GM21526 (cell line): ENCODE results near the gene CFAP65.

Source experiments
- ATAC-seq: cut with Tn5 transposase; IDR thresholded peaks from one replicate; pipeline ENCODE4 v1.9.1; 2021; ENCODE audit warnings: moderate library complexity; ENCODE audit not compliant: unreplicated experiment, low FRiP score

CFAP65 gene

GRCh38 chr2:219018286-219018685 lies 23.0 kb downstream of the CFAP65 start:
- ATAC-seq = no peak

- no peak for ATAC-seq
Measured at GRCh38 chr2:219017201-219017931, 23.9 kb downstream of the CFAP65 start.

GRCh38 chr2:219016721-219017120 lies 24.6 kb downstream of the CFAP65 start:
- no peak for ATAC-seq

- ATAC-seq = no peak
Measured at GRCh38 chr2:219010873-219011272, 30.4 kb downstream of the CFAP65 start.

GRCh38 chr2:219010162-219010756 lies 31.1 kb downstream of the CFAP65 start:
- no peak for ATAC-seq

GRCh38 chr2:219009294-219009693 lies 32.0 kb downstream of the CFAP65 start:
- no peak for ATAC-seq

- no peak for ATAC-seq
Measured at GRCh38 chr2:219003979-219004378, 37.3 kb downstream of the CFAP65 start.

GRCh38 chr2:219003267-219003634 lies 38.1 kb downstream of the CFAP65 start:
- ATAC-seq = no peak

- no peak for ATAC-seq
Measured at GRCh38 chr2:219002395-219003266, 38.7 kb downstream of the CFAP65 start.

- ATAC-seq = no peak
Measured at GRCh38 chr2:219001577-219002394, 39.5 kb downstream of the CFAP65 start.

- ATAC-seq = no peak
Measured at GRCh38 chr2:219001100-219001576, 40.2 kb downstream of the CFAP65 start.

GRCh38 chr2:219000569-219000960 lies 40.8 kb downstream of the CFAP65 start:
- no peak for ATAC-seq

GRCh38 chr2:218999881-219000568 lies 41.3 kb downstream of the CFAP65 start:
- no peak for ATAC-seq

- ATAC-seq = no peak
Measured at GRCh38 chr2:218999021-218999880, 42.1 kb downstream of the CFAP65 start.

- ATAC-seq = no peak
Measured at GRCh38 chr2:218998414-218999002, 42.8 kb downstream of the CFAP65 start.

GRCh38 chr2:218997731-218998130 lies 43.6 kb downstream of the CFAP65 start:
- ATAC-seq = no peak

GRCh38 chr2:218996937-218997336 lies 44.4 kb downstream of the CFAP65 start:
- ATAC-seq = no peak

GRCh38 chr2:218995972-218996711 lies 45.2 kb downstream of the CFAP65 start:
- ATAC-seq = no peak
